ENCODE data around the gene DIP2C.

DNA sequence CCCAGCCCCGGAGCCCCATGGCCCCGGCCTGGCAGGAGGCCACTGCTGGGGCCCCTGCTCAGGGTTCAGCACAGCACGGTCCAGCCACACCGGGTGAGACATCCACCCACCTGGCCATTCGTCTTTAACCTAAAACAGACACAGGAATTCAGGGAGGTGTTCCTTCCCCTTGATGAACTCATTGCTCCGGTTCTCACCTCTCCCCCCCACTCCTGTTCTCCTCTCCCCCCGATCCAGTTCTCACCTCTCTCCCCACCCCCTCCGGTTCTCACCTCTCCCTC lies 129.8 kb downstream of the DIP2C start:
- TF ChIP-seq, protein P1, sequence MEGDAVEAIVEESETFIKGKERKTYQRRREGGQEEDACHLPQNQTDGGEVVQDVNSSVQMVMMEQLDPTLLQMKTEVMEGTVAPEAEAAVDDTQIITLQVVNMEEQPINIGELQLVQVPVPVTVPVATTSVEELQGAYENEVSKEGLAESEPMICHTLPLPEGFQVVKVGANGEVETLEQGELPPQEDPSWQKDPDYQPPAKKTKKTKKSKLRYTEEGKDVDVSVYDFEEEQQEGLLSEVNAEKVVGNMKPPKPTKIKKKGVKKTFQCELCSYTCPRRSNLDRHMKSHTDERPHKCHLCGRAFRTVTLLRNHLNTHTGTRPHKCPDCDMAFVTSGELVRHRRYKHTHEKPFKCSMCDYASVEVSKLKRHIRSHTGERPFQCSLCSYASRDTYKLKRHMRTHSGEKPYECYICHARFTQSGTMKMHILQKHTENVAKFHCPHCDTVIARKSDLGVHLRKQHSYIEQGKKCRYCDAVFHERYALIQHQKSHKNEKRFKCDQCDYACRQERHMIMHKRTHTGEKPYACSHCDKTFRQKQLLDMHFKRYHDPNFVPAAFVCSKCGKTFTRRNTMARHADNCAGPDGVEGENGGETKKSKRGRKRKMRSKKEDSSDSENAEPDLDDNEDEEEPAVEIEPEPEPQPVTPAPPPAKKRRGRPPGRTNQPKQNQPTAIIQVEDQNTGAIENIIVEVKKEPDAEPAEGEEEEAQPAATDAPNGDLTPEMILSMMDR (IDR thresholded peaks at IDR 0.05) = no peak
- TF ChIP-seq POLR2A (IDR thresholded peaks at IDR 0.05) = no peak
